Thoracic aorta (tissue), 2 donors: ENCODE data around the gene LAIR2. TPM values are rescaled to one million over a fixed set of nuclear protein-coding genes. Genes with fewer than 3 reads are reported as not detected.

Experiments used
- ATAC-seq: fragments of 150-250 bp; one replicate; pipeline ENCODE4 v1.8.0; 2017; ENCODE audit warnings: low read depth; ENCODE audit not compliant: insufficient number of reproducible peaks, low FRiP score
- DNase-seq: peaks from one replicate; pipeline ENCODE4 v3.0.0-alpha.2; 2020; ENCODE audit warnings: low spot score
- H3K27ac ChIP-seq, 2 donors: fragments of 200-600 bp; sonication (generic); 1 replicate in 1 of 2; 2 replicates in 1 of 2; pipeline ENCODE4 v1.5.1; 2016; ENCODE audit warnings: mild to moderate bottlenecking in 2 of 2, moderate library complexity in 2 of 2
- H3K27me3 ChIP-seq: fragments of 200-600 bp; sonication (generic); replicated peaks from 2 replicates; pipeline ENCODE4 v1.6.0; 2016; ENCODE audit warnings: mild to moderate bottlenecking; ENCODE audit not compliant: insufficient read depth
- H3K36me3 ChIP-seq: fragments of 200-600 bp; sonication (generic); one replicate; pipeline ENCODE4 v1.5.1; 2016
- H3K4me1 ChIP-seq, 2 donors: fragments of 200-600 bp; sonication (generic); 1 replicate in 1 of 2; 2 replicates in 1 of 2; pipeline versions ENCODE4 v1.5.1 to v1.6.0; 2016; ENCODE audit warnings: low read depth in 2 of 2, mild to moderate bottlenecking in 1 of 2; ENCODE audit not compliant: control insufficient read depth in 1 of 2
- H3K4me3 ChIP-seq: fragments of 200-600 bp; sonication (generic); 2 replicates; pipeline ENCODE4 v1.5.1; 2016; ENCODE audit warnings: mild to moderate bottlenecking
- H3K9me3 ChIP-seq: fragments of 200-600 bp; sonication (generic); 2 replicates; pipeline ENCODE4 v1.5.1; 2016
- total RNA-seq, 2 donors: library from RNA; depleted of rRNA; stranded (reverse); fragments of >200 nt; gene quantifications; one replicate each; pipeline versions ENCODE4 v1.1.0 to v1.2.3, GENCODE V29; 2016
- TF ChIP-seq, protein P1 (sequence below): fragments of 200-600 bp; sonication (generic); IDR thresholded peaks from one replicate; pipeline ENCODE4 v1.5.1; 2019; ENCODE audit warnings: antibody characterized with exemption

The LAIR2 gene
- total RNA-seq, 2 donors from 2014 or later: not detected

DNA sequence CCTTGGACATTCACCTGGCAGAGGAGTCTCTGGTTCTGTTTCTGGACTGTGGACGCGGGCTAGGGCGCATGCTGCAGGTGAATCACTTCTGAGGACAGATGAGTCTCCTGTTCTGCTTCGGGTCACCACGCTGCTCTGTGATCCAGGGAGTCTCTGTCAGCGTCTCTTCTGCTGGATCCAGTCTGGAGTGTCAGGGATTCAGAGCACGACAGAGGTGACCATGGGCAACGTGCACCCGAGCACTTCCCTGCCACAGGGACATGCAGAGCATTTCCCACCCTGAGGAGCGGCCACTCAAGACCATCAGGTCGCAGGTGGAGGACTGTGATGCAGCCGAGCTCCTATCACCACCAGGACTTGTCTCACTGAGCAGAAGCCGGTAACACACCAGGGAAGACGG lies 46.6 kb downstream of the LAIR2 start:
- Histone ChIP-seq H3K27ac (no peak overlapping the region), H3K9me3 (no peaks in the 10 kb centered on the region), H3K36me3 (no peaks in the 10 kb centered on the region), H3K4me3 (no peak overlapping the region), H3K4me1 (no peaks in the 10 kb centered on the region), H3K27me3 (no peaks in the 10 kb centered on the region)
- TF ChIP-seq, protein P1, sequence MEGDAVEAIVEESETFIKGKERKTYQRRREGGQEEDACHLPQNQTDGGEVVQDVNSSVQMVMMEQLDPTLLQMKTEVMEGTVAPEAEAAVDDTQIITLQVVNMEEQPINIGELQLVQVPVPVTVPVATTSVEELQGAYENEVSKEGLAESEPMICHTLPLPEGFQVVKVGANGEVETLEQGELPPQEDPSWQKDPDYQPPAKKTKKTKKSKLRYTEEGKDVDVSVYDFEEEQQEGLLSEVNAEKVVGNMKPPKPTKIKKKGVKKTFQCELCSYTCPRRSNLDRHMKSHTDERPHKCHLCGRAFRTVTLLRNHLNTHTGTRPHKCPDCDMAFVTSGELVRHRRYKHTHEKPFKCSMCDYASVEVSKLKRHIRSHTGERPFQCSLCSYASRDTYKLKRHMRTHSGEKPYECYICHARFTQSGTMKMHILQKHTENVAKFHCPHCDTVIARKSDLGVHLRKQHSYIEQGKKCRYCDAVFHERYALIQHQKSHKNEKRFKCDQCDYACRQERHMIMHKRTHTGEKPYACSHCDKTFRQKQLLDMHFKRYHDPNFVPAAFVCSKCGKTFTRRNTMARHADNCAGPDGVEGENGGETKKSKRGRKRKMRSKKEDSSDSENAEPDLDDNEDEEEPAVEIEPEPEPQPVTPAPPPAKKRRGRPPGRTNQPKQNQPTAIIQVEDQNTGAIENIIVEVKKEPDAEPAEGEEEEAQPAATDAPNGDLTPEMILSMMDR: no peak
- DNase-seq (no peak), ATAC-seq (no peak)

GRCh38 chr19:54551293-54551692 lies 48.7 kb downstream of the LAIR2 start:
- ATAC-seq (no peak), DNase-seq (no peak)
- Histone ChIP-seq H3K27me3 (no peaks in the 10 kb centered on the region), H3K27ac (no peak overlapping the region), H3K4me1 (no peaks in the 10 kb centered on the region), H3K36me3 (no peaks in the 10 kb centered on the region), H3K4me3 (no peak overlapping the region), H3K9me3 (no peaks in the 10 kb centered on the region)
- TF ChIP-seq, protein P1: no peak

- ATAC-seq (no peak), DNase-seq (no peak)
Observed at GRCh38 chr19:54551950-54552912, 49.6 kb downstream of the LAIR2 start.

DNA sequence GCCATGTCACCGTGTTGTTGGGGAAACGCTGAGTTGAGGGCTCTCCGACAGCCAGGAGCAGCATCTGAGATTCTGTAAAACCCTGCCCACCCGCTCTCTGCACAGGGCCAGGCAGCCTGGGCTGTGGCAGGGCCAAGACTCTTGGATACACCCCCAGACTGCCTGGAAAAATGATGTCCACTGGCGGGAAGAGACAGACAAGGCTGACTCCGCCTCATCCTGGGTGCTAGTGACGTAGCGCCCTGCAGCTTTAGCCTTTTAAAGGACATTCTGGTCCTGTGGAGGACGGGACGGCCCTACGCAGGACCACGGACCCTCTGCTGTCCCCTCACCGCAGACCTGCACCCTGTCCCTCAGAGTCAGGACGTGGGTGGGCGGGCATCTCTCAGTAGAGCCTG lies 50.3 kb downstream of the LAIR2 start:
- Histone ChIP-seq H3K27ac (no peak overlapping the region), H3K9me3 (no peaks in the 10 kb centered on the region), H3K27me3 (no peaks in the 10 kb centered on the region), H3K4me1 (no peaks in the 10 kb centered on the region), H3K4me3 (no peak overlapping the region), H3K36me3 (no peaks in the 10 kb centered on the region)
- ATAC-seq (no peak), DNase-seq (no peak)
- TF ChIP-seq, protein P1: no peak

More at GRCh38 chr19:54551950-54552912, 49.6 kb downstream of the LAIR2 start:
- no peaks in the 10 kb centered on the region for H3K4me1 ChIP-seq
- no peaks in the 10 kb centered on the region for H3K36me3 ChIP-seq
- no peak overlapping the region for H3K27ac ChIP-seq
- H3K9me3 ChIP-seq: no peaks in the 10 kb centered on the region
- no peaks in the 10 kb centered on the region for H3K27me3 ChIP-seq
- H3K4me3 ChIP-seq: no peak overlapping the region
- TF ChIP-seq, protein P1: no peak

DNA sequence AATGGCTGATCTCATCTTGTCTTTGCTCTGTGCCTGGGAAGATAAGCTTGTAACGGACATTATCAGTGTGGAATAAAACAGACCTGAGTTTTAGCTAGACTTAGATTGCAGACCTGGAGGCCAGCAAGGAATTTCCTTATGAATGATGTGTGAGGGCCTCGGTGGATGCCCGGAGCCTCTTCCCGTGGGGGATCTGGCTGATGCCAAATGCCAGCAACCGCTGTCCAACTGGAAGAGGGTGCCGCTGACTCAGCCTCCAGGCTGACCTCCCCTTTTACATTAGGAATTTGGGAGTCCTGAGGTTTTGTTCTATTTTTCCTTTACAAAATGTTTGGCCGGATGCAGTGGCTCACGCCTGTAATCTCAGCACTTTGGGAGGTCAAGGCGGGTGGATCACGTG lies 51.4 kb downstream of the LAIR2 start:
- DNase-seq (no peak), ATAC-seq (no peak)
- no peaks in the 10 kb centered on the region for H3K36me3 ChIP-seq
- TF ChIP-seq, protein P1: no peak
- H3K27ac ChIP-seq: no peak overlapping the region
- no peaks in the 10 kb centered on the region for H3K9me3 ChIP-seq
- H3K4me1 ChIP-seq: no peaks in the 10 kb centered on the region
- H3K4me3 ChIP-seq: no peak overlapping the region
- no peaks in the 10 kb centered on the region for H3K27me3 ChIP-seq
